Subcutaneous adipose tissue (tissue), 4 donors: ENCODE results near the gene ITGA8. TPM values are rescaled to one million over a fixed set of nuclear protein-coding genes. Genes with fewer than 3 reads are reported as not detected.

Experiments
- CTCF ChIP-seq: fragments of 450-650 bp; IDR thresholded peaks from one replicate; pipeline ENCODE4 v1.5.1; 2016; ENCODE audit warnings: low read depth, mild to moderate bottlenecking, control low read depth, antibody characterized with exemption, moderate library complexity
- total RNA-seq, 4 donors: library from RNA; depleted of rRNA; stranded (reverse); fragments of >200 nt; gene quantifications; one replicate each; pipeline ENCODE4 v1.1.0, GENCODE V29; 2016

The ITGA8 gene
- total RNA-seq, 4 donors from 2014 or later, result 0.33 to 3.6 (median 2.4) TPM

- TF ChIP-seq CTCF, result no peak
These were observed 179.0 kb downstream of the ITGA8 start for GRCh38 chr10:15540727-15541126.

- TF ChIP-seq CTCF, result no peak
These were observed 180.5 kb downstream of the ITGA8 start for GRCh38 chr10:15539262-15539661.

GRCh38 chr10:15531927-15532722, 187.6 kb downstream of the ITGA8 start:
- no peak for TF ChIP-seq CTCF

- no peak for TF ChIP-seq CTCF
These were observed 190.9 kb downstream of the ITGA8 start for GRCh38 chr10:15528859-15529239.

GRCh38 chr10:15526754-15527153, 193.0 kb downstream of the ITGA8 start:
- no peak for TF ChIP-seq CTCF

- TF ChIP-seq CTCF, result no peak
These were observed 198.3 kb downstream of the ITGA8 start for GRCh38 chr10:15521328-15521903.

- no peak for TF ChIP-seq CTCF
These were observed 201.5 kb downstream of the ITGA8 start for GRCh38 chr10:15518250-15518649.
